GM12891 (cell line): Measurements from ENCODE around the gene VSIG10L.

Experiments
- PAX5 ChIP-seq: IDR thresholded peaks from 2 replicates; pipeline ENCODE4 v1.6.1; 2011; ENCODE audit warnings: low read length, moderate library complexity, mild to moderate bottlenecking; ENCODE audit not compliant: insufficient read depth, severe bottlenecking
- POLR2A ChIP-seq: IDR thresholded peaks from 2 replicates; pipeline ENCODE4 v1.6.1; 2011; ENCODE audit warnings: low read depth, low read length, control low read depth
- POLR2AphosphoS5 ChIP-seq: IDR thresholded peaks from 2 replicates; pipeline ENCODE4 v1.6.1; 2011; ENCODE audit warnings: low read depth, low read length, control low read depth
- TAF1 ChIP-seq: IDR thresholded peaks from 2 replicates; pipeline ENCODE4 v1.6.1; 2011; ENCODE audit warnings: low read depth, low read length, control low read depth

- no peak for TF ChIP-seq POLR2AphosphoS5
- TF ChIP-seq TAF1, result no peak
- TF ChIP-seq POLR2A, result no peak
- no peak for TF ChIP-seq PAX5
These were observed 52.3 kb downstream of the VSIG10L start for GRCh38 chr19:51289635-51290034.
